GM13977 (cell line): ENCODE results near the gene PGK2.

Source experiments
- DNase-seq: peaks from one replicate; pipeline ENCODE4 v3.0.0; 2012; ENCODE audit warnings: low spot score
- CTCF ChIP-seq: IDR thresholded peaks from 2 replicates; pipeline ENCODE4 v1.5.1; 2012; ENCODE audit warnings: mild to moderate bottlenecking, control low read depth; ENCODE audit not compliant: insufficient read depth; ENCODE audit errors: extremely low read depth, missing control alignments
- in situ Hi-C: fragments of 300-500 bp; cut with MboI; formaldehyde crosslinking; loops from one replicate; pipeline ENCODE4 v1.12.0; 2022; ENCODE audit warnings: low sequenced_read_pairs, low pct_unique_long_range_greater_than_20kb, mixed read lengths, inconsistent platforms; ENCODE audit not compliant: unreplicated experiment

PGK2 gene

GRCh38 chr6:49787176-49787575, at the start of gene PGK2:
TSS of gene PGK2 (minus strand) at chr6:49787285. CDS start at chr6:49787187, 98 bp downstream.
- in situ Hi-C loops = no loop called here
- DNase-seq = no peak
- TF ChIP-seq CTCF = no peak

GRCh38 chr6:49835140-49835539, 48.1 kb upstream of the PGK2 start:
- TF ChIP-seq CTCF = no peak
- no peak for DNase-seq
- in situ Hi-C loops = no loop called here

GRCh38 chr6:49833386-49833785, 46.3 kb upstream of the PGK2 start:
- DNase-seq = no peak
- no peak for TF ChIP-seq CTCF
- in situ Hi-C loops = no loop called here

GRCh38 chr6:49826743-49827406, 39.8 kb upstream of the PGK2 start:
- no peak for TF ChIP-seq CTCF
- in situ Hi-C loops = no loop called here
- no peak for DNase-seq

GRCh38 chr6:49815166-49815565, 28.1 kb upstream of the PGK2 start:
- in situ Hi-C loops = no loop called here
- TF ChIP-seq CTCF = no peak
- DNase-seq = no peak

GRCh38 chr6:49813248-49813647, 26.2 kb upstream of the PGK2 start:
- in situ Hi-C loops = no loop called here
- no peak for TF ChIP-seq CTCF
- no peak for DNase-seq

- in situ Hi-C loops = no loop called here
- DNase-seq = no peak
- no peak for TF ChIP-seq CTCF
Observed at GRCh38 chr6:49806145-49806544, 19.1 kb upstream of the PGK2 start.
